Neural cell (in vitro differentiated cells): ENCODE data around the gene RAC2. TPM values are rescaled to one million over a fixed set of nuclear protein-coding genes. Genes with fewer than 3 reads are reported as not detected.

Source experiments
- H2AFZ ChIP-seq: fragments of 200-600, 300-800 bp; sonication (generic), shearing (Covaris generic); 2 replicates; pipeline ENCODE4 v1.6.0; 2014; ENCODE audit warnings: low read depth, mild to moderate bottlenecking, antibody characterized with exemption, low read length, moderate library complexity
- H3F3A ChIP-seq: fragments of 200-600 bp; shearing (Covaris generic); 2 replicates; pipeline ENCODE4 v1.6.1; 2016; ENCODE audit warnings: mild to moderate bottlenecking, moderate library complexity, mixed read lengths, antibody characterized with exemption, low read length; ENCODE audit not compliant: insufficient read depth, poor library complexity, severe bottlenecking
- H3K27ac ChIP-seq: fragments of 200-600, 300-800 bp; sonication (generic), shearing (Covaris generic); 2 replicates; pipeline ENCODE4 v1.5.1; 2014; ENCODE audit warnings: mild to moderate bottlenecking, low read length, moderate library complexity
- H3K27me3 ChIP-seq: fragments of 300-800, 200-600 bp; sonication (generic), shearing (Covaris generic); 2 replicates; pipeline ENCODE4 v1.6.0; 2014; ENCODE audit warnings: mild to moderate bottlenecking, low read depth, low read length, moderate library complexity; ENCODE audit not compliant: insufficient read depth
- H3K36me3 ChIP-seq: fragments of 300-800, 200-600 bp; sonication (generic), shearing (Covaris generic); 2 replicates; pipeline ENCODE4 v1.5.1; 2014; ENCODE audit warnings: mild to moderate bottlenecking, antibody characterized with exemption, low read length, moderate library complexity; ENCODE audit not compliant: insufficient read depth
- H3K4me2 ChIP-seq: fragments of 300-800, 200-600 bp; sonication (generic), shearing (Covaris generic); 2 replicates; pipeline ENCODE4 v1.6.0; 2014; ENCODE audit warnings: mild to moderate bottlenecking, low read length
- H3K4me3 ChIP-seq: fragments of 300-800, 200-600 bp; sonication (generic), shearing (Covaris generic); 2 replicates; pipeline ENCODE4 v1.5.1; 2014; ENCODE audit warnings: mild to moderate bottlenecking, low read length, moderate library complexity
- H3K79me2 ChIP-seq: fragments of 200-600 bp; shearing (Covaris generic); replicated peaks from 2 replicates; pipeline ENCODE4 v1.6.0; 2014; ENCODE audit warnings: mild to moderate bottlenecking, low read length, moderate library complexity; ENCODE audit not compliant: insufficient read depth
- H3K9ac ChIP-seq: fragments of 300-800, 200-600 bp; sonication (generic), shearing (Covaris generic); 2 replicates; pipeline ENCODE4 v1.6.1; 2016; ENCODE audit warnings: mild to moderate bottlenecking, low read length, mixed read lengths
- H3K9me2 ChIP-seq: fragments of 200-600 bp; shearing (Covaris generic); 2 replicates; pipeline ENCODE4 v1.6.1; 2016; ENCODE audit warnings: mild to moderate bottlenecking, low read length, mixed read lengths; ENCODE audit not compliant: insufficient read depth
- H3K9me3 ChIP-seq: fragments of 200-600, 300-800 bp; sonication (generic), shearing (Covaris generic); 2 replicates; pipeline ENCODE4 v1.6.1; 2016; ENCODE audit warnings: mild to moderate bottlenecking, mixed run types, low read length, moderate library complexity, mixed read lengths
- H4K20me1 ChIP-seq: fragments of 200-600 bp; shearing (Covaris generic); 2 replicates; pipeline ENCODE4 v1.6.1; 2016; ENCODE audit warnings: mild to moderate bottlenecking, mixed run types; ENCODE audit not compliant: insufficient read depth
- CTCF ChIP-seq: fragments of 450-650 bp; IDR thresholded peaks from 2 replicates; pipeline ENCODE4 v1.5.1; 2014; ENCODE audit warnings: antibody characterized with exemption, mild to moderate bottlenecking, moderate library complexity; ENCODE audit not compliant: poor library complexity, severe bottlenecking
- EP300 ChIP-seq: fragments of 450-650 bp; conservative IDR thresholded peaks from 2 replicates; pipeline ENCODE4 v1.6.1; 2014; ENCODE audit warnings: antibody characterized with exemption, mild to moderate bottlenecking, moderate library complexity; ENCODE audit not compliant: poor library complexity, severe bottlenecking
- EZH2 ChIP-seq: fragments of 200-600, 300-800 bp; shearing (Covaris generic), sonication (generic); IDR thresholded peaks from 2 replicates; pipeline ENCODE4 v1.6.1; 2014; ENCODE audit warnings: antibody characterized with exemption, low read length, borderline replicate concordance, mild to moderate bottlenecking; ENCODE audit not compliant: insufficient read depth, poor library complexity, severe bottlenecking
- MXI1 ChIP-seq: fragments of 450-650 bp; conservative IDR thresholded peaks from 2 replicates; pipeline ENCODE4 v1.6.1; 2014; ENCODE audit warnings: antibody characterized with exemption, mild to moderate bottlenecking; ENCODE audit not compliant: poor library complexity, severe bottlenecking
- POLR2AphosphoS5 ChIP-seq: IDR thresholded peaks from 2 replicates; pipeline ENCODE4 v1.6.1; 2012
- RAD21 ChIP-seq: fragments of 450-650 bp; conservative IDR thresholded peaks from 2 replicates; pipeline ENCODE4 v1.6.1; 2014; ENCODE audit warnings: antibody characterized with exemption, mild to moderate bottlenecking, moderate library complexity
- REST ChIP-seq: IDR thresholded peaks from 2 replicates; pipeline ENCODE4 v1.6.1; 2012; ENCODE audit warnings: borderline replicate concordance
- SMC3 ChIP-seq: fragments of 450-650 bp; conservative IDR thresholded peaks from 2 replicates; pipeline ENCODE4 v1.6.1; 2014; ENCODE audit warnings: antibody characterized with exemption, mild to moderate bottlenecking, moderate library complexity; ENCODE audit not compliant: poor library complexity
- TAF1 ChIP-seq: IDR thresholded peaks from 2 replicates; pipeline ENCODE4 v1.6.1; 2012; ENCODE audit warnings: low read depth
- polyA plus RNA-seq: library from polyadenylated mRNA; depleted of rRNA; stranded (reverse); fragments of >200 nt; gene quantifications from 2 replicates; pipeline ENCODE4 v1.2.3, GENCODE V29; 2014

The RAC2 gene
- polyA plus RNA-seq, 1 donor from 2014 or later: not detected

GRCh38 chr22:37206841-37207821 is 36.9 kb downstream of the RAC2 start:
- Histone ChIP-seq H3F3A (no peaks in the 10 kb centered on the region), H3K27ac (no peak overlapping the region)
- no peak for TF ChIP-seq RAD21
- TF ChIP-seq TAF1: no peak
- no peak for TF ChIP-seq POLR2AphosphoS5
- TF ChIP-seq EZH2: no peak
- no peak for TF ChIP-seq EP300
- no peak for TF ChIP-seq CTCF

GRCh38 chr22:37206118-37206840 is 37.8 kb downstream of the RAC2 start:
- H3K4me2 ChIP-seq: no peak overlapping the region
- TF ChIP-seq REST (no peak), EP300 (no peak), CTCF (no peak), SMC3 (no peak), EZH2 (no peak), TAF1 (no peak), POLR2AphosphoS5 (no peak), MXI1 (no peak)
- H3F3A ChIP-seq: no peaks in the 10 kb centered on the region

More at GRCh38 chr22:37206841-37207821, 36.9 kb downstream of the RAC2 start:
- Histone ChIP-seq H3K9me2 (no peaks in the 10 kb centered on the region), H4K20me1 (no peaks in the 10 kb centered on the region), H3K36me3 (no peaks in the 10 kb centered on the region), H2AFZ (no peak overlapping the region), H3K9me3 (no peaks in the 10 kb centered on the region), H3K79me2 (no peaks in the 10 kb centered on the region), H3K9ac (no peak overlapping the region), H3K4me3 (no peak overlapping the region), H3K4me2 (no peak overlapping the region), H3K27me3 (no peaks in the 10 kb centered on the region)

More at GRCh38 chr22:37206118-37206840, 37.8 kb downstream of the RAC2 start:
- Histone ChIP-seq H4K20me1 (no peaks in the 10 kb centered on the region), H3K36me3 (no peaks in the 10 kb centered on the region), H3K27me3 (no peaks in the 10 kb centered on the region), H3K9me3 (no peaks in the 10 kb centered on the region), H2AFZ (no peak overlapping the region), H3K27ac (no peak overlapping the region), H3K4me3 (no peak overlapping the region), H3K79me2 (no peaks in the 10 kb centered on the region), H3K9me2 (no peaks in the 10 kb centered on the region), H3K9ac (no peak overlapping the region)
